CD14-positive monocyte (primary cell): ENCODE measurements around the gene C8G. TPM values are rescaled to one million over a fixed set of nuclear protein-coding genes. Genes with fewer than 3 reads are reported as not detected.

Source experiments
- DNase-seq, 3 donors: peaks; one replicate each; pipeline ENCODE4 v3.0.0-alpha.2; 2011 to 2022
- H2AFZ ChIP-seq: 2 replicates; pipeline ENCODE4 v1.6.0; 2012; ENCODE audit warnings: mild to moderate bottlenecking, low read depth, low read length, inconsistent platforms; ENCODE audit not compliant: insufficient read depth, poor library complexity, severe bottlenecking
- H3K27ac ChIP-seq, 2 donors: 1 replicate in 1 of 2; 2 replicates in 1 of 2; pipeline ENCODE4 v1.5.1; 2012 to 2013; ENCODE audit warnings: low read length in 2 of 2, control low read depth in 1 of 2, inconsistent platforms in 1 of 2, low read depth in 1 of 2, mild to moderate bottlenecking in 1 of 2
- H3K27me3 ChIP-seq, 2 donors: one replicate each; pipeline versions ENCODE4 v1.6.0 to v1.6.1; 2011 to 2013; ENCODE audit warnings: low read length in 2 of 2; ENCODE audit not compliant: control insufficient read depth in 2 of 2, insufficient read depth in 2 of 2
- H3K36me3 ChIP-seq, 2 donors: replicated peaks in 1 of 2; 1 replicate in 1 of 2; 2 replicates in 1 of 2; pipeline versions ENCODE4 v1.5.1 to v1.6.1; 2012 to 2013; ENCODE audit warnings: low read length in 2 of 2, control low read depth in 1 of 2, inconsistent platforms in 1 of 2, mild to moderate bottlenecking in 1 of 2; ENCODE audit not compliant: insufficient read depth in 2 of 2, control insufficient read depth in 1 of 2
- H3K4me1 ChIP-seq, 2 donors: 1 replicate in 1 of 2; 2 replicates in 1 of 2; pipeline versions ENCODE4 v1.5.1 to v1.6.1; 2012 to 2013; ENCODE audit warnings: low read length in 2 of 2, control low read depth in 1 of 2, inconsistent platforms in 1 of 2, mild to moderate bottlenecking in 1 of 2, moderate library complexity in 1 of 2; ENCODE audit not compliant: insufficient read depth in 2 of 2, control insufficient read depth in 1 of 2
- H3K4me2 ChIP-seq: replicated peaks from 2 replicates; pipeline ENCODE3; 2012; ENCODE audit warnings: low read length, moderate library complexity, mild to moderate bottlenecking; ENCODE audit not compliant: poor library complexity, severe bottlenecking; ENCODE audit errors: extremely low read depth
- H3K4me3 ChIP-seq, 3 experiments: fragments of 200-600 bp in 1 of 3; sonication (generic) in 1 of 3; replicated peaks in 1 of 3; 1 replicate in 2 of 3; 2 replicates in 1 of 3; pipeline ENCODE4 v1.5.1; 2011 to 2013; ENCODE audit warnings: low read length in 3 of 3, mild to moderate bottlenecking in 3 of 3, control low read depth in 2 of 3, low read depth in 2 of 3, inconsistent platforms in 1 of 3, moderate library complexity in 1 of 3
- H3K79me2 ChIP-seq: 2 replicates; pipeline ENCODE4 v1.6.0; 2012; ENCODE audit warnings: mild to moderate bottlenecking, control low read depth, inconsistent platforms, low read length, moderate library complexity; ENCODE audit not compliant: insufficient read depth
- H3K9ac ChIP-seq: 2 replicates; pipeline ENCODE4 v1.6.0; 2017; ENCODE audit warnings: low read length, mild to moderate bottlenecking; ENCODE audit not compliant: insufficient read depth, poor library complexity, severe bottlenecking
- H3K9me3 ChIP-seq, 2 donors: replicated peaks in 1 of 2; 1 replicate in 1 of 2; 2 replicates in 1 of 2; pipeline versions ENCODE4 v1.5.1 to v1.6.1; 2012 to 2013; ENCODE audit warnings: low read length in 2 of 2, control low read depth in 1 of 2; ENCODE audit not compliant: control insufficient read depth in 1 of 2, insufficient read depth in 1 of 2
- H4K20me1 ChIP-seq: 2 replicates; pipeline ENCODE4 v1.6.0; 2012; ENCODE audit warnings: mild to moderate bottlenecking, low read length, control low read depth, moderate library complexity; ENCODE audit not compliant: insufficient read depth
- H3K27ac Mint-ChIP-seq, 7 donors: one replicate each; pipeline ENCODE4 v1.8.0; 2020; ENCODE audit warnings: mild to moderate bottlenecking in 7 of 7, mixed read lengths in 7 of 7, moderate library complexity in 6 of 7, inconsistent platforms in 2 of 7
- H3K27me3 Mint-ChIP-seq, 3 donors: one replicate each; pipeline ENCODE4 v1.8.0; 2021 to 2022; ENCODE audit warnings: low read depth in 3 of 3, mild to moderate bottlenecking in 3 of 3, mixed read lengths in 3 of 3, moderate library complexity in 3 of 3, inconsistent platforms in 1 of 3
- H3K36me3 Mint-ChIP-seq, 2 donors: one replicate each; pipeline ENCODE4 v1.8.0; 2020; ENCODE audit warnings: mixed read lengths in 2 of 2, inconsistent platforms in 1 of 2, mild to moderate bottlenecking in 1 of 2
- H3K4me1 Mint-ChIP-seq: one replicate; pipeline ENCODE4 v1.8.0; 2020; ENCODE audit warnings: mild to moderate bottlenecking, mixed read lengths
- H3K4me3 Mint-ChIP-seq, 2 donors: one replicate each; pipeline ENCODE4 v1.8.0; 2020; ENCODE audit warnings: mild to moderate bottlenecking in 2 of 2, mixed read lengths in 2 of 2, moderate library complexity in 1 of 2
- H3K9me3 Mint-ChIP-seq, 7 donors: one replicate each; pipeline ENCODE4 v1.8.0; 2020 to 2022; ENCODE audit warnings: mixed read lengths in 7 of 7, mild to moderate bottlenecking in 6 of 7, moderate library complexity in 6 of 7, inconsistent platforms in 2 of 7
- CTCF ChIP-seq: fragments of 200-600 bp; IDR thresholded peaks from one replicate; pipeline ENCODE4 v1.8.0; 2022; ENCODE audit warnings: antibody characterized with exemption, mild to moderate bottlenecking
- WGBS: methylation state at CpG from one replicate; pipeline ENCODE4 v1.1.5; 2013; ENCODE audit warnings: missing lambda C conversion rate; ENCODE audit not compliant: insufficient coverage; 5-methylcytosine and 5-hydroxymethylcytosine counted together
- intact Hi-C, 2 donors: fragments of 100-400 bp; cut with micrococcal nuclease; formaldehyde crosslinking; loops; one replicate each; pipeline versions ENCODE4 v1.15.0 to v1.15.1; 2023
- polyA plus RNA-seq, 3 donors: library from polyadenylated mRNA; depleted of rRNA in 1 of 3; unstranded in 2 of 3; stranded (reverse) in 1 of 3; fragments of 300-500 nt in 2 of 3; fragments of >200 nt in 1 of 3; fragmentation: Illumina TruSeq in 2 of 3; gene quantifications; 1 replicate in 2 of 3; 2 replicates in 1 of 3; pipeline ENCODE4 v1.2.3, GENCODE V29; 2012 to 2021

Gene C8G
- polyA plus RNA-seq, 3 donors = 0.55 to 0.72 TPM; not detected in 1

- Mint-ChIP-seq H3K27ac (no peak overlapping the region), H3K4me1 (peaks cover 30% of the 10 kb centered on the region), H3K36me3 (peaks cover 3 to 12% of the 10 kb centered on the region in 2 donors), H3K4me3 (no peak overlapping the region), H3K9me3 (peaks cover 0 to 3% (median 0%) of the 10 kb centered on the region in 7 donors), H3K27me3 (no peaks in the 10 kb centered on the region)
- Histone ChIP-seq H3K79me2 (no peaks in the 10 kb centered on the region), H2AFZ (no peak overlapping the region), H3K9ac (no peak overlapping the region), H3K36me3 (peaks cover 2 to 9% of the 10 kb centered on the region in 2 donors), H3K4me2 (no peak overlapping the region), H3K27ac (no peak overlapping the region), H4K20me1 (peaks cover 3% of the 10 kb centered on the region), H3K4me1 (peaks cover 15 to 16% of the 10 kb centered on the region in 2 donors), H3K27me3 (no peaks in the 10 kb centered on the region), H3K4me3 (no peak overlapping the region), H3K9me3 (no peaks in the 10 kb centered on the region)
- TF ChIP-seq CTCF = no peak
- no peak for DNase-seq
- intact Hi-C loops = no loop called here
- 100% methylated on average over 2 of the region's 3 CpGs for WGBS
Observed at GRCh38 chr9:136934277-136934676, 10.8 kb upstream of the C8G start.

GRCh38 chr9:136935651-136936050, 9.4 kb upstream of the C8G start:
- H4K20me1 ChIP-seq = peaks cover 16% of the 10 kb centered on the region
- H3K9ac ChIP-seq = no peak overlapping the region
- TF ChIP-seq CTCF = no peak
- Mint-ChIP-seq H3K36me3 (peaks cover 11 to 20% of the 10 kb centered on the region in 2 donors), H3K27ac (peak overlapping the region in 3 of 7 donors; percentile 42 to 44 (median 42)), H3K4me1 (peaks cover 33% of the 10 kb centered on the region), H3K27me3 (no peaks in the 10 kb centered on the region), H3K9me3 (peaks cover 0 to 3% (median 0%) of the 10 kb centered on the region in 7 donors), H3K4me3 (no peak overlapping the region)
- no peaks in the 10 kb centered on the region for H3K27me3 ChIP-seq
- H3K4me1 ChIP-seq = peaks cover 15 to 16% of the 10 kb centered on the region in 2 donors
- H2AFZ ChIP-seq = no peak overlapping the region
- H3K36me3 ChIP-seq = peaks cover 15 to 22% of the 10 kb centered on the region in 2 donors
- no peak overlapping the region for H3K4me3 ChIP-seq
- DNase-seq = peak; percentile 28 to 46 (median 31)
- H3K4me2 ChIP-seq = no peak overlapping the region
- 7% methylated on average over 2 of the region's 3 CpGs for WGBS
- H3K27ac ChIP-seq = no peak overlapping the region
- intact Hi-C loops = no loop called here
- H3K9me3 ChIP-seq = no peaks in the 10 kb centered on the region
- H3K79me2 ChIP-seq = no peaks in the 10 kb centered on the region
